PFSK-1 (cell line): ENCODE data around the gene CEMIP2.

Experiments used
- FOXP2 ChIP-seq: optimal IDR thresholded peaks from 2 replicates; pipeline ENCODE3; 2011; ENCODE audit warnings: borderline replicate concordance, control low read depth, inconsistent platforms; ENCODE audit not compliant: insufficient read depth; ENCODE audit errors: extremely low read length, extremely low read depth
- POLR2AphosphoS5 ChIP-seq: IDR thresholded peaks from 2 replicates; pipeline ENCODE4 v1.6.1; 2012; ENCODE audit warnings: low read depth, mild to moderate bottlenecking, control low read depth, low read length, moderate library complexity
- REST ChIP-seq, 2 experiments: IDR thresholded peaks; 2 replicates each; pipeline versions ENCODE4 v1.6.1 to v1.8.0; 2011 to 2012; ENCODE audit warnings: low read depth in 2 of 2, low read length in 2 of 2, control low read depth in 1 of 2, inconsistent platforms in 1 of 2, mild to moderate bottlenecking in 1 of 2, moderate library complexity in 1 of 2; ENCODE audit not compliant: insufficient read depth in 1 of 2
- SIN3A ChIP-seq: IDR thresholded peaks from 2 replicates; pipeline ENCODE4 v1.6.1; 2012; ENCODE audit warnings: mild to moderate bottlenecking, low read length, moderate library complexity, borderline replicate concordance; ENCODE audit not compliant: insufficient read depth
- TAF1 ChIP-seq: IDR thresholded peaks from 2 replicates; pipeline ENCODE4 v1.6.1; 2012; ENCODE audit warnings: low read length, control low read depth, borderline replicate concordance; ENCODE audit not compliant: insufficient read depth

Gene CEMIP2

GRCh38 chr9:71710201-71710600 lies 58.1 kb downstream of the CEMIP2 start:
- no peak for TF ChIP-seq REST (IDR thresholded peaks at IDR 0.05; ENCODE audit: insufficient read depth in 1 of 2, low read depth in 2 of 2, low read length in 2 of 2)
- no peak for TF ChIP-seq TAF1
- TF ChIP-seq FOXP2: no peak

DNA sequence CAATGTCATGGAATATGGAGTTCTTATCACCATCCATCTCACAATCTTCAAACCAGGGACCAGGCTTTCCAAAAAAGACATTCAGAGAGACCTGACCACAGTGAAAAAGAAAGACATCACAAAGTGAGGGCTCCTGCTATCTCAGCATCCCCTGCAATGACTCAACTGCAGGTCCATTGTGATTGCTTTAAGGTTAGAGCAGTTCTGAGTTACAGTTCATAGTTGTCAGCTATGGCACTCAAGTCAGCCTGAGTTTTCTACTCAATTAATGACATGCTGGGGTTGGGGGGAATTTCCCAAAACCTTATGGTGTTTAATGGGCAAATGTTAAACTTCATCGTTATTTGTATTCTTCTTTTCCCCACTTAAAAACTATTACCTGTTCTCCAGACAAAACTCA lies 58.9 kb downstream of the CEMIP2 start:
- TF ChIP-seq FOXP2 (no peak), REST (IDR thresholded peaks at IDR 0.05; ENCODE audit: insufficient read depth in 1 of 2, low read depth in 2 of 2, low read length in 2 of 2) (no peak), POLR2AphosphoS5 (no peak), SIN3A (no peak), TAF1 (no peak)

DNA sequence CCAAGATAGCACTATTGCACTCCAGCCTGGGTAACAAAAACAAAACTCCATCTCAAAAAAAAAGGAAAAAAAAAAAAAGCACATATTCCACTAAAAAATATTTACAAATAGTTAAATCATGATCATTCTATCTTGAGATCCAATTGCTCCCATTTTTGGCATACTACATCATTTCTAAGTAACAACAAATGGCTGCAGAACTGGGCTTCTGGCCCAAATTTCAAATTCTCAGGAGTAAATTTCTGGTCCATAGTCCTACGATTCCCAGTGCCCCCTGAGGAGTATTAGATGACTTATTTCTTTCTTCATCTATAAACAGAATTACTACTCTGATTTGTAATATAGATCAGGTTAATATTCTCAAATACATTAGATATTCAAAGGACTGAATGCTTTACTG lies 62.1 kb downstream of the CEMIP2 start:
- no peak for TF ChIP-seq REST (IDR thresholded peaks at IDR 0.05; ENCODE audit: insufficient read depth in 1 of 2, low read depth in 2 of 2, low read length in 2 of 2)

GRCh38 chr9:71704796-71705195 lies 63.5 kb downstream of the CEMIP2 start:
- no peak for TF ChIP-seq SIN3A
- no peak for TF ChIP-seq REST (IDR thresholded peaks at IDR 0.05; ENCODE audit: insufficient read depth in 1 of 2, low read depth in 2 of 2, low read length in 2 of 2)
- TF ChIP-seq FOXP2: no peak
- TF ChIP-seq TAF1: no peak
- no peak for TF ChIP-seq POLR2AphosphoS5

GRCh38 chr9:71703172-71703872 lies 65.0 kb downstream of the CEMIP2 start:
- no peak for TF ChIP-seq SIN3A
- TF ChIP-seq TAF1: no peak
- TF ChIP-seq POLR2AphosphoS5: no peak
- TF ChIP-seq REST (IDR thresholded peaks at IDR 0.05; ENCODE audit: insufficient read depth in 1 of 2, low read depth in 2 of 2, low read length in 2 of 2): no peak
- TF ChIP-seq FOXP2: no peak
